HFFc6 (cell line): ENCODE measurements around the gene RAB20. TPM values are rescaled to one million over a fixed set of nuclear protein-coding genes. Genes with fewer than 3 reads are reported as not detected.

Experiments
- DNase-seq: peaks from one replicate; pipeline ENCODE4 v3.0.0-alpha.2; 2018
- H3K27ac Mint-ChIP-seq: 2 replicates; pipeline ENCODE4 v1.8.0; 2020; ENCODE audit warnings: mild to moderate bottlenecking, mixed read lengths
- H3K27me3 Mint-ChIP-seq: 2 replicates; pipeline ENCODE4 v1.8.0; 2021; ENCODE audit warnings: mild to moderate bottlenecking, moderate library complexity, mixed read lengths; ENCODE audit not compliant: insufficient read depth
- H3K36me3 Mint-ChIP-seq: 2 replicates; pipeline ENCODE4 v1.8.0; 2021; ENCODE audit warnings: low read depth, mixed read lengths
- H3K4me1 Mint-ChIP-seq: 2 replicates; pipeline ENCODE4 v1.8.0; 2020; ENCODE audit warnings: low read depth, mixed read lengths
- H3K4me3 Mint-ChIP-seq: 2 replicates; pipeline ENCODE4 v1.8.0; 2020; ENCODE audit warnings: mild to moderate bottlenecking, moderate library complexity, mixed read lengths
- H3K9me3 Mint-ChIP-seq: 2 replicates; pipeline ENCODE4 v1.8.0; 2020; ENCODE audit warnings: mild to moderate bottlenecking, mixed read lengths
- CTCF ChIP-seq: fragments of 200-600 bp; sonication (generic); IDR thresholded peaks from 2 replicates; pipeline ENCODE4 v1.5.0; 2021; ENCODE audit warnings: antibody characterized with exemption, mild to moderate bottlenecking
- total RNA-seq, 6 experiments: library from RNA; stranded (reverse); fragmentation: NEBNext Ultra II Directional; extraction: Animal tissue kit (Norgen Biotek cat#: 25700); gene quantifications; 2 replicates in 1 of 6; 3 replicates in 5 of 6; pipeline ENCODE4 v1.2.3, GENCODE V29; 2021

RAB20 gene
- total RNA-seq, 6 experiments from 2014 or later: 0.40 to 1.0 (median 0.74) TPM

- Mint-ChIP-seq H3K4me3 (no peak overlapping the region), H3K27me3 (peaks cover 4% of the 10 kb centered on the region), H3K4me1 (no peaks in the 10 kb centered on the region), H3K36me3 (peaks cover 38% of the 10 kb centered on the region), H3K27ac (no peak overlapping the region), H3K9me3 (no peaks in the 10 kb centered on the region)
- TF ChIP-seq CTCF: no peak
- DNase-seq: no peak
Measured at GRCh38 chr13:110475117-110475516, 86.4 kb downstream of the RAB20 start.

GRCh38 chr13:110474713-110475112, 86.8 kb downstream of the RAB20 start:
- no peaks in the 10 kb centered on the region for H3K9me3 Mint-ChIP-seq
- H3K27me3 Mint-ChIP-seq: peaks cover 4% of the 10 kb centered on the region
- no peak for TF ChIP-seq CTCF
- no peak for DNase-seq
- H3K4me1 Mint-ChIP-seq: no peaks in the 10 kb centered on the region
- H3K27ac Mint-ChIP-seq: no peak overlapping the region
- no peak overlapping the region for H3K4me3 Mint-ChIP-seq
- H3K36me3 Mint-ChIP-seq: peaks cover 38% of the 10 kb centered on the region

Other genes starting within 250 kb of the RAB20 start
- 10 to 100 TPM; 20.3 to 27.4 (median 22.8) TPM for gene NAXD, start 53.8 kb upstream of the RAB20 start, total RNA-seq
- gene CARS2, start 144.4 kb upstream of the RAB20 start, total RNA-seq: 10 to 100 TPM; 50.1 to 68.0 (median 52.9) TPM
- gene ING1, start 152.0 kb upstream of the RAB20 start, total RNA-seq: 1 to 10 TPM; 6.2 to 9.6 (median 8.1) TPM